Fibroblast of villous mesenchyme (primary cell): Measurements from ENCODE around the gene LRP1. TPM values are rescaled to one million over a fixed set of nuclear protein-coding genes. Genes with fewer than 3 reads are reported as not detected.
A peak's percentile ranks its signal among the peaks of the same experiment; 100 is the strongest.

Source experiments
- DNase-seq: peaks from one replicate; pipeline ENCODE4 v3.0.0-alpha.2; 2010; ENCODE audit warnings: low read depth
- H3K4me3 ChIP-seq: 2 replicates; pipeline ENCODE4 v1.5.1; 2011; ENCODE audit warnings: low read depth, mild to moderate bottlenecking, low read length
- total RNA-seq: library from RNA; depleted of rRNA; stranded (reverse); fragments of >200 nt; gene quantifications from 2 replicates; pipeline ENCODE4 v1.2.3, GENCODE V29; 2012
- TF ChIP-seq, protein P1 (sequence below): IDR thresholded peaks from 2 replicates; pipeline ENCODE4 v1.5.1; 2012; ENCODE audit warnings: low read depth, mild to moderate bottlenecking, low read length; ENCODE audit not compliant: insufficient read depth

Gene LRP1
- total RNA-seq, 1 donor, result 228 TPM

- H3K4me3 ChIP-seq, result no peak overlapping the region
- no peak for DNase-seq
- TF ChIP-seq, protein P1, sequence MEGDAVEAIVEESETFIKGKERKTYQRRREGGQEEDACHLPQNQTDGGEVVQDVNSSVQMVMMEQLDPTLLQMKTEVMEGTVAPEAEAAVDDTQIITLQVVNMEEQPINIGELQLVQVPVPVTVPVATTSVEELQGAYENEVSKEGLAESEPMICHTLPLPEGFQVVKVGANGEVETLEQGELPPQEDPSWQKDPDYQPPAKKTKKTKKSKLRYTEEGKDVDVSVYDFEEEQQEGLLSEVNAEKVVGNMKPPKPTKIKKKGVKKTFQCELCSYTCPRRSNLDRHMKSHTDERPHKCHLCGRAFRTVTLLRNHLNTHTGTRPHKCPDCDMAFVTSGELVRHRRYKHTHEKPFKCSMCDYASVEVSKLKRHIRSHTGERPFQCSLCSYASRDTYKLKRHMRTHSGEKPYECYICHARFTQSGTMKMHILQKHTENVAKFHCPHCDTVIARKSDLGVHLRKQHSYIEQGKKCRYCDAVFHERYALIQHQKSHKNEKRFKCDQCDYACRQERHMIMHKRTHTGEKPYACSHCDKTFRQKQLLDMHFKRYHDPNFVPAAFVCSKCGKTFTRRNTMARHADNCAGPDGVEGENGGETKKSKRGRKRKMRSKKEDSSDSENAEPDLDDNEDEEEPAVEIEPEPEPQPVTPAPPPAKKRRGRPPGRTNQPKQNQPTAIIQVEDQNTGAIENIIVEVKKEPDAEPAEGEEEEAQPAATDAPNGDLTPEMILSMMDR, result no peak
Measured at GRCh38 chr12:57126061-57126460, 2.2 kb upstream of the LRP1 start.

DNA sequence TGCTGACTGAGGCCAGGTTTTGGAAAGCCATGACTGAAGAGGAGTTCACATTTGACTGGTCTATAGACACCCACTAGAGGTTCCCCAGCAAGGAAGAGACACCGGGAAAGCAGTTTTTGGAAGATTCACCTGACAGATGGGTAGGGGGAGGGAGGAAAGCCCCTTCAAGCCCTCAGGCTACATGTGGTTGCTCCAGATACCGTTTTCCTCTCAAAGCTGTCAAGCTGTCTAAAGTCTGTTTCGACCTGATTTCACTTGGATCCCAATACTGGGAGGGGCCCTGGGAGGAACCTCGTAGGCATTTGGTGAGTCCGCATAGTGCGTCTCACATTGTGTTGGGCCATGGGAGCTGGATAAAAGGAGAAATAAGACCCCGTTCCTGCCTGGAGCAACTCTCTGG is 1.7 kb upstream of the LRP1 start:
- DNase-seq, result no peak
- TF ChIP-seq, protein P1, result no peak
- no peak overlapping the region for H3K4me3 ChIP-seq

- DNase-seq, result no peak
- TF ChIP-seq, protein P1, result peak; percentile 34
- peak overlapping the region; percentile 93 for H3K4me3 ChIP-seq
Measured at GRCh38 chr12:57127101-57127725, 1.1 kb upstream of the LRP1 start.

DNA sequence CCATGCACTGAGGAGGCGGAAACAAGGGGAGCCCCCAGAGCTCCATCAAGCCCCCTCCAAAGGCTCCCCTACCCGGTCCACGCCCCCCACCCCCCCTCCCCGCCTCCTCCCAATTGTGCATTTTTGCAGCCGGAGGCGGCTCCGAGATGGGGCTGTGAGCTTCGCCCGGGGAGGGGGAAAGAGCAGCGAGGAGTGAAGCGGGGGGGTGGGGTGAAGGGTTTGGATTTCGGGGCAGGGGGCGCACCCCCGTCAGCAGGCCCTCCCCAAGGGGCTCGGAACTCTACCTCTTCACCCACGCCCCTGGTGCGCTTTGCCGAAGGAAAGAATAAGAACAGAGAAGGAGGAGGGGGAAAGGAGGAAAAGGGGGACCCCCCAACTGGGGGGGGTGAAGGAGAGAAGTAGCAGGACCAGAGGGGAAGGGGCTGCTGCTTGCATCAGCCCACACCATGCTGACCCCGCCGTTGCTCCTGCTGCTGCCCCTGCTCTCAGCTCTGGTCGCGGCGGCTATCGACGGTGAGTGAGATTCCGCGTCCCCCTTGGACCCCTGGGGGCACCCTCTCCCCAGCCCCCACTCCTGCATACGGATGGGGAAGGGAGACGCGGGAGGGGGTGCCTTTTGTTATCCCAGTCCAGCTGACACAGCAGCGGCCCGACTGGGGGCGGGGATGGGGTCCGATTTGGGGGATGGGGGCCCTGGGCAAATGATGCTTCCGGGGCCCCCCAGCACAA is 400 bp downstream of the LRP1 start:
- TF ChIP-seq, protein P1, result no peak
- DNase-seq, result no peak
- H3K4me3 ChIP-seq, result peak overlapping the region; percentile 93

DNA sequence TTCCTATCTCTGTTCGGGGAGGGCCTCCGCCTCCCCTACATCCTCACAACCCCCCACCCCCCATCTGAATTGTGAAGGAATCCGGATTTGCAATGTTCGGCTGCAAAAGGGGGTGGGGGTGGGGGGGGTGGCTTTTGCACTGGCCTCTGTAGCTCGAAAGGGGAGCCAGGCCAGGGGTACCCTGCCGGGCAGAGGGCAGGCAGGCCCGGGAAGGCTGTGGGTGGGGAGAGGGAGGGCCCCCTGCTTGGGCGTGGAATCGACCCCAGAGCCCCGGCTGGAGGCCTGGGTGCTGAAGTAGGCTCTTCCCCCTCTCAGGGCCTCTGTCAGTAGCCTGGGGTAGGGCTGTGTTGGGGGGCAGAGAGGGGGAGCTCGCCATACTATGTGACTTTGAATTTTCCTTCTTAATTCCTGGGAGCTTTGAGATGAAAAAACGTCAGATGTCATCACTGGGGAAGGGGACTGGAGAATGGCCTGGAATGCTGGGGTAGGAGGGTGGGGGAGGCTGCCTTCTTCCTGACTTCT is 1.1 kb downstream of the LRP1 start:
- DNase-seq, result no peak
- TF ChIP-seq, protein P1, result no peak
- peak overlapping the region; percentile 93 for H3K4me3 ChIP-seq

- TF ChIP-seq, protein P1, result no peak
- DNase-seq, result no peak
- peak overlapping the region; percentile 93 for H3K4me3 ChIP-seq
Measured at GRCh38 chr12:57129889-57130288, 1.6 kb downstream of the LRP1 start.
